ENCODE measurements around the gene GNA15.

The GNA15 gene

GRCh38 chr19:3186891-3187661, 51.2 kb downstream of the GNA15 start:
- TF ChIP-seq CTCF (IDR thresholded peaks at IDR 0.05) = no peak

GRCh38 chr19:3187662-3188511, 52.1 kb downstream of the GNA15 start:
- TF ChIP-seq CTCF (IDR thresholded peaks at IDR 0.05) = no peak

DNA sequence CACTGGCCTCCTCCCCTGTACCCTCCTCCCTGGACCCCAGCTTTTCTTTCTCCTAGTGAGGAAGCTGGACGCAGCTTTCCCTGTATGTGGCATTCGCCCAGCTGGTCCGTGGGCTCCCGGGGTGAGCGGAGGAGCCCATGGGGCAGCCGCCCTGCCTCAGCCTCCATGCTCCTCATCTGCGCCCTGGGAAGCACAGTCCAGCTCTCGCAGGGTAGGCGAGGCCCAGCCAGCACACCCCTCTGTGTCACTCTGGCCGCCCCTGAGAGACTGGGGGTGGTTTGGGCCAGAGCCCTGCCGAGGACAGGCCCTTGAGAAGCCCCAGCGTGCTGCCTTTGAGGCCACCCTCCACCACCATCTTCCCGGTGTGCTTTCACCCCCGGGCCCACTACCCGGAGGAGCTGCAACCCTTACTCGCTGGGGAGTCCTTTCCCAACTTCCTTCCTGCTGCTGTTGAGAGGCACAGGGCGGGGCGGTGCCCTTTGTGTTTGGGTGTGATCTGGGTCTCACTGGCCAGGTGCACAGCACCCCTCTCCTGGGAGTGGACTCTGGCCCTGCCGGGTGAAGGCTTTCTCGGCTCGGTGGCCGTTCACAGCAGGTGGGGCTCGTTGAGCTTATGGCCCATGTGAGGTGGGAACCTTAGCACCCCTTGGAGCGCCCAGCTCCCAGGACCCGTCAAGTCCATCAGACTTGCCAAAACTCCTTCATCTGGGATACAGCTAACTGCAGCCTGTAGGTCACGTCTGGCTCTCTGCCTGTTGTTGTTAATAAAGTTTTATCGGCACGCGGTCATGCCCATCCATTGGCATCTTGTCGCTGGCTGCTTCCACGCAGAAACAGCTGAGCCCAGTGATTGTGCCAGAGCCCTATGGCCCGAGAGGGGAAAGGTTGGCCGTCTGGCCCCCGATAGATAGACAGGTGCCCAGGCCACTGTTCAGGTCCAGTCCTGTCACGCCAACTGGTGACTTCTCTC, 53.1 kb downstream of the GNA15 start:
- TF ChIP-seq CTCF (IDR thresholded peaks at IDR 0.05) = no peak

DNA sequence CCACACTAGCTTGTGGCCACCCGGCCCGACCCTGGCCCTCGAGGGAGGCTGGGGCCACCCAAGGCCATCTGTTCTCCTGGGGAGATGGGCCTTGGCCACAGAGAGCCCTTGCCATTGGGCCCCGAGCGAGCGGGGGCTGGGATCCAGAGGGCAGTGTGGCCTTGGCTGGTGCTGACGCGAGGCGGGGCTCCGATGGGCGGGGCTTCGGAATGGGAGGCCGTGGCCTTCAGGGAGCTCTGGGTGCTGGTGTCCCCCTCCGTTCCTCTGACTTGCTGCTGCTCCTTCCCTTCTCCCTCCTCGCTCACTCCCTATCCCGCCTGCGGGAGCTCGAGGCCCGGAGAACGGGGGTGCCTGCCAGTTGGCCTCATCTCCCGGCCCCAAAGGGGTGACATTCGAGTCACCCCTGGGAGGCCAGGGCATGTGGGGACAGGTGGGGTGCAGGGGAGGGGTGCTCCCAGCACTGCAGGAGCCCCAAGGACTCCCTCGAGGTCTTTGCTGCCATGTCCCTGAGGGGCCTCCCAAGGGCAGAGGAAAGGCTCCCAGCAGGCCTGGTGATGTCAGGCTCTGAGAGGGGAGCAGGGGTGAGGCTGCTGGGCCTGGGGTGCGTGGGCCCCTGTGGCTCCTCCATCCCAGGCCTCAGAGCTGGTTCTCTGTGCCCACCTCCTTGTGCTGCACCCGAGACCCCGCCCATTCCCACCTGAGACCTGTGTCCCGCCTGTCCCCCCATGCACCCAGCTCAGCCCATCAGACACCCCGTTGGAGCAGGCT, 54.1 kb downstream of the GNA15 start:
- no peak for TF ChIP-seq CTCF (IDR thresholded peaks at IDR 0.05)

- no peak for TF ChIP-seq CTCF (IDR thresholded peaks at IDR 0.05)
Observed at GRCh38 chr19:3190470-3190770, 54.6 kb downstream of the GNA15 start.

DNA sequence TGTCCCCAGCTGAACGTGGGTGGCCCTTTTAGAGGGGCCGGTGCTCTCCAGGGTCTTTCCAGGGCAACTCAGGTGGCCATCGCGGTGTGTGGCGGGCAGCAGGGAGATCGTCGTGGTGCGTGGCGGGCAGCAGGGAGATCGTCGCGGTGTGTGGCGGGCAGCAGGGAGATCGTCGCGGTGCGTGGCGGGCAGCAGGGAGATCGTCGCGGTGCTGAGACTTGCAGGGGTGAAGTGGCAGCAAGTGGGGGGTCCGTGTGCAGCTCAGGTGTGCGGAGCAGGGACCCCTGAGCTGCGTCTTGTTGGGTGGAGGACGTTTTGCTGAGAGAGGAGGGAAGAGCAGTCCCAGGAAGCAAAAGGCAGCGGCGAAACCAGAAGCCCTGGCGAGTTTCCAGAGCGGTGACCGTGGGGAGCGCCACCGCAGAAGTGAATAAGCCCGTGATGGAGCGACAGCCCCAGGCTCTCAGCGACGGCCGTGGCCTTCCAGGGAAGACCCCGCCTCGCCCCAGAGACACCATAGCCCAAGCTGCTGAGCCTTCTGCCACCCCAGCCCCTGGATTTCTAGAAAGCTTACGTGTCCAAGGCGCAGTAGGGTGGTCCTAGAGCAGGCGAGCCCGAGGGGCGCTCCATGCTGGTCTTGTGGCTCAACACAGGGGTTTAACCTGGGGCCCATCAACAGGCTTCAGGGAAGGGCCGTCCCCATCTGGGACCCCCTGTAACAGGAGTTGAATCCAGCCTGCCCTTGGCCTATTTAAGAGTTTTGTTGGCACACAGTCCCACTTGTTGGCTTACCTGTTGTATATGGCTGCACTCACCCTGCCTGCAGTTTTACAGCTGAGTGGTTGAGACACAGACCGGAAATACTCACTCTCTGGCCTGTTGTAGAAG, 55.3 kb downstream of the GNA15 start:
- TF ChIP-seq CTCF (IDR thresholded peaks at IDR 0.05) = no peak
